Endothelial cell of umbilical vein (primary cell): ENCODE data around the gene GABPB1.

ENCODE experiments used
- FOS ChIP-seq: IDR thresholded peaks from 2 replicates; pipeline ENCODE4 v1.6.1; 2011; ENCODE audit warnings: mild to moderate bottlenecking, low read length, moderate library complexity, borderline replicate concordance; ENCODE audit not compliant: insufficient read depth
- POLR2A ChIP-seq: IDR thresholded peaks from 2 replicates; pipeline ENCODE4 v1.6.1; 2012; ENCODE audit warnings: low read depth, mild to moderate bottlenecking, control low read depth, low read length
- POLR2AphosphoS5 ChIP-seq: IDR thresholded peaks from 2 replicates; pipeline ENCODE4 v1.6.1; 2012; ENCODE audit warnings: low read depth, mild to moderate bottlenecking, control low read depth, low read length, moderate library complexity; ENCODE audit not compliant: insufficient read depth
- TF ChIP-seq, protein P1 (sequence below), 2 donors: IDR thresholded peaks; 1 replicate in 1 of 2; 2 replicates in 1 of 2; pipeline ENCODE4 v1.5.1; 2011; ENCODE audit warnings: low read length in 2 of 2, mild to moderate bottlenecking in 2 of 2, moderate library complexity in 2 of 2, control low read depth in 1 of 2, inconsistent platforms in 1 of 2, low read depth in 1 of 2; ENCODE audit not compliant: insufficient read depth in 1 of 2; ENCODE audit errors: extremely low read depth in 1 of 2
- TF ChIP-seq, protein P2 (sequence below): IDR thresholded peaks from 2 replicates; pipeline ENCODE4 v1.6.1; 2011; ENCODE audit not compliant: insufficient read depth, insufficient read length

DNA sequence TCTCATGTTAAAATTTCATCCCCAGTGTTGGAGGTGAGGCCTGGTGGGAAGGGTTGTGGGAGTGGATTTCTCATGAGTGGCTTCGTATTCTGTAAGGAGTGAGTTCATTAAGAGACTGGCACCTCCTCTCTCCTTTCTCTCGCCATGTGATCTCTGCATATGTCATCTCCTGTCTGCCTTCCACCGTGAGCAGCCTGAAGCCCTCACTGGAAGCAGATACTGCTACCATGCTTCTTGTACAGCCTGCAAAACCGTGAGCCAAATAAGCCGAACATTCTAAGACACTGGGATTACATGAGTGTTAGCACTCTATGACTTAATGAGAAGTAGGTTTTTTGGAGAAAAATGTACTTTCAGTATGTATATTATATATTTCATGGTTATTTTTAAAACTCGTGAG lies 6.8 kb upstream of the GABPB1 start:
- TF ChIP-seq POLR2AphosphoS5: no peak
- TF ChIP-seq POLR2A: no peak
- TF ChIP-seq, protein P1, sequence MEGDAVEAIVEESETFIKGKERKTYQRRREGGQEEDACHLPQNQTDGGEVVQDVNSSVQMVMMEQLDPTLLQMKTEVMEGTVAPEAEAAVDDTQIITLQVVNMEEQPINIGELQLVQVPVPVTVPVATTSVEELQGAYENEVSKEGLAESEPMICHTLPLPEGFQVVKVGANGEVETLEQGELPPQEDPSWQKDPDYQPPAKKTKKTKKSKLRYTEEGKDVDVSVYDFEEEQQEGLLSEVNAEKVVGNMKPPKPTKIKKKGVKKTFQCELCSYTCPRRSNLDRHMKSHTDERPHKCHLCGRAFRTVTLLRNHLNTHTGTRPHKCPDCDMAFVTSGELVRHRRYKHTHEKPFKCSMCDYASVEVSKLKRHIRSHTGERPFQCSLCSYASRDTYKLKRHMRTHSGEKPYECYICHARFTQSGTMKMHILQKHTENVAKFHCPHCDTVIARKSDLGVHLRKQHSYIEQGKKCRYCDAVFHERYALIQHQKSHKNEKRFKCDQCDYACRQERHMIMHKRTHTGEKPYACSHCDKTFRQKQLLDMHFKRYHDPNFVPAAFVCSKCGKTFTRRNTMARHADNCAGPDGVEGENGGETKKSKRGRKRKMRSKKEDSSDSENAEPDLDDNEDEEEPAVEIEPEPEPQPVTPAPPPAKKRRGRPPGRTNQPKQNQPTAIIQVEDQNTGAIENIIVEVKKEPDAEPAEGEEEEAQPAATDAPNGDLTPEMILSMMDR (IDR thresholded peaks at IDR 0.05; ENCODE audit: extremely low read depth in 1 of 2, insufficient read depth in 1 of 2, low read depth in 1 of 2, low read length in 2 of 2): no peak
- TF ChIP-seq, protein P2, sequence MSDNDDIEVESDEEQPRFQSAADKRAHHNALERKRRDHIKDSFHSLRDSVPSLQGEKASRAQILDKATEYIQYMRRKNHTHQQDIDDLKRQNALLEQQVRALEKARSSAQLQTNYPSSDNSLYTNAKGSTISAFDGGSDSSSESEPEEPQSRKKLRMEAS: no peak
- TF ChIP-seq FOS: no peak
